Medulla oblongata (tissue), 1 donor: Measurements from ENCODE around the gene PIGZ.
"Not testable (repeated sequence)": the region's sequence is repeated elsewhere in the genome, so short reads cannot be mapped to it uniquely, and the experiment has no call there.

ENCODE experiments used
- DNase-seq: peaks from one replicate; pipeline ENCODE4 v3.0.0-alpha.2; 2015; ENCODE audit errors: extremely low spot score

PIGZ gene

GRCh38 chr3:196949750-196950149 lies 18.9 kb downstream of the PIGZ start:
- no peak for DNase-seq

GRCh38 chr3:196949285-196949619 lies 19.4 kb downstream of the PIGZ start:
- DNase-seq: no peak

GRCh38 chr3:196948442-196949284 lies 20.0 kb downstream of the PIGZ start:
- DNase-seq: no peak

- no peak for DNase-seq
These were observed 20.7 kb downstream of the PIGZ start for GRCh38 chr3:196947860-196948441.

- no peak for DNase-seq
These were observed 21.3 kb downstream of the PIGZ start for GRCh38 chr3:196947136-196947859.

- DNase-seq: not testable (repeated sequence)
These were observed 24.4 kb downstream of the PIGZ start for GRCh38 chr3:196944037-196944790.

- DNase-seq: peak; percentile 4
These were observed 25.7 kb downstream of the PIGZ start for GRCh38 chr3:196942915-196943277.

- peak; percentile 97 for DNase-seq
These were observed 26.3 kb downstream of the PIGZ start, which contains the start of gene NCBP2 for GRCh38 chr3:196942226-196942914. TSS of gene NCBP2 (minus strand) at chr3:196942528. CDS start at chr3:196942503, 25 bp downstream.

GRCh38 chr3:196941729-196942225 lies 26.9 kb downstream of the PIGZ start:
- no peak for DNase-seq

- DNase-seq: no peak
These were observed 30.1 kb downstream of the PIGZ start for GRCh38 chr3:196938576-196938975.

GRCh38 chr3:196938124-196938523 lies 30.5 kb downstream of the PIGZ start:
- no peak for DNase-seq

GRCh38 chr3:196936288-196936687 lies 32.3 kb downstream of the PIGZ start:
- DNase-seq: no peak

- DNase-seq: no peak
These were observed 36.0 kb downstream of the PIGZ start for GRCh38 chr3:196932600-196932999.

- DNase-seq: no peak
These were observed 36.6 kb downstream of the PIGZ start for GRCh38 chr3:196931828-196932587.

- DNase-seq: no peak
These were observed 37.5 kb downstream of the PIGZ start for GRCh38 chr3:196931157-196931556.

- DNase-seq: no peak
These were observed 40.8 kb downstream of the PIGZ start for GRCh38 chr3:196927571-196928453.

GRCh38 chr3:196920733-196921132 lies 47.9 kb downstream of the PIGZ start:
- peak; percentile 62 for DNase-seq

- DNase-seq: no peak
These were observed 49.7 kb downstream of the PIGZ start for GRCh38 chr3:196918968-196919367.

GRCh38 chr3:196916995-196917394 lies 51.6 kb downstream of the PIGZ start:
- no peak for DNase-seq
